Measurements from ENCODE around the gene SLC38A11. TPM values are rescaled to one million over a fixed set of nuclear protein-coding genes. Genes with fewer than 3 reads are reported as not detected.

SLC38A11 gene
- not detected in 5 replicates for total RNA-seq (2022; extraction: Qiagen RNA extraction; ENCODE audit: low read depth)

GRCh38 chr2:164954954-164955701 lies at the start of gene SLC38A11:
Gene SLC38A11, minus strand, starts transcription at chr2:164955525. Its CDS starts 278 bp downstream, at chr2:164955247.

Other genes with a start within 250 kb of the SLC38A11 start
- gene COBLL1, start 113.7 kb downstream of the SLC38A11 start, total RNA-seq (2022; extraction: Qiagen RNA extraction; ENCODE audit: low read depth) = 4.1 to 7.2 TPM (median 4.1 TPM) in 5 replicates
- 0.02 to 0.04 TPM (median 0.02 TPM) in 3 of 5 replicates, not detected in the others for gene SCN3A, start 248.5 kb upstream of the SLC38A11 start, total RNA-seq (2022; extraction: Qiagen RNA extraction; ENCODE audit: low read depth)

All from A549 treated with CpdA at 1 μM for 4 hours (cell line).